Heart left ventricle (tissue), 13 donors: ENCODE measurements around the gene COLEC11.

Experiments
- POLR2A ChIP-seq, 2 donors: fragments of 450-650 bp; IDR thresholded peaks; one replicate each; pipeline ENCODE4 v1.6.1; 2017; ENCODE audit warnings: antibody characterized with exemption in 2 of 2, mild to moderate bottlenecking in 2 of 2, moderate library complexity in 2 of 2
- TF ChIP-seq, protein P1 (sequence below), 12 donors: fragments of 200-600 bp; sonication (generic) in 4 of 12; IDR thresholded peaks; one replicate each; pipeline versions ENCODE4 v1.5.0 to v1.8.0; 2018 to 2022; ENCODE audit warnings: antibody characterized with exemption in 12 of 12, mild to moderate bottlenecking in 5 of 12
- donor health status: ischemic (EF 13 %, LVEDD 7.1; RV severe dilation, severe dysfunction).
- donor health status: DM: no; HTN: yes; CAD: no.
- donor health status: DM: no; HTN: no; CAD: no.
- donor health status: ischemic (EF 25% LVEDD 6.9; RV normal size, moderate dysfunction).
- donor health status: ischemic (EF 25% LVEDD 5.7; RV mildly dilated, moderate dysfunction).
- donor health status: ischemic (EF 35%, LVEDD 5.7; RV mildly dilated, moderate dysfunction).
- donor health status: nonischemic (EF 11% LVEDD 7.7; RV severe dilation, severe dysfunction).
- donor health status: DM: yes; HTN: yes; CAD: no.
- donor health status: PGD.
- donor health status: ischemic (EF 29% LVEDD 5.4; RV normal size, mild dysfunction).
- donor health status: nonischemic (EF 23%, LVEDD 6.1; RV moderate dilation, normal function).

DNA sequence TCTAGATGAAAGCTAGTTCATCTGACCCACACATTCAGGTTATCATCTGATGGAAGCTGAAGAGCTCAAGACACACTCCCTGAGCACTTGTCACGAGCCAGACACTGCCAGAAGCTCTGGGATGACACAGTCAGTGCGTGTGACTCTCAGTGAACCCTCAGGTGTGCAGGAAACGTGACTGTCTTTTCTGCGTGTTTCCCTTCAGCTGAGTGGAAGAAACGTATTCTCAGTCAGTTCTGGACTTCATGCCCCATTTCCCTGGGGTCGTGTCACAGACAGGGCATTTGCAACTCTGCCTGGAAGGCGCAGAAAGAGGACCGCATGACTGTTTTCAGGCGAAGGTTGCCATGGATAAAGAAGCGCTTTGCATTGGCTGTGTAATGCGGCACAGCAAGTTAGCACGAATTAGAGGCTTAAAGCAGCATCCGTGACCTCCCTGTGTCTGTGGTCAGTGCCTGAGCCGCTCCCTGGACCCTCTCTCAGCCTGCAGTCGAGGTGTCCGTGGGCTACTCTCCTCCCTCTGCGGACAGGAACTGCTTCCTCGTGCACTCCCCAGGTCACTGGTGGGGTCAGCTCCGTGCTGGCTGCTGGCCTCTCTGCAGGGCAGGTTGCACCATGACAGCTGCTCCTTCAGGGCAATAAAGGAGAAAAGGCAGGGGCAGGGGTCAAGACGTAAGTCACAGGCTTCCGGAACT, 59.8 kb downstream of the COLEC11 start:
- TF ChIP-seq POLR2A (IDR thresholded peaks at IDR 0.05): no peak
- TF ChIP-seq, protein P1, sequence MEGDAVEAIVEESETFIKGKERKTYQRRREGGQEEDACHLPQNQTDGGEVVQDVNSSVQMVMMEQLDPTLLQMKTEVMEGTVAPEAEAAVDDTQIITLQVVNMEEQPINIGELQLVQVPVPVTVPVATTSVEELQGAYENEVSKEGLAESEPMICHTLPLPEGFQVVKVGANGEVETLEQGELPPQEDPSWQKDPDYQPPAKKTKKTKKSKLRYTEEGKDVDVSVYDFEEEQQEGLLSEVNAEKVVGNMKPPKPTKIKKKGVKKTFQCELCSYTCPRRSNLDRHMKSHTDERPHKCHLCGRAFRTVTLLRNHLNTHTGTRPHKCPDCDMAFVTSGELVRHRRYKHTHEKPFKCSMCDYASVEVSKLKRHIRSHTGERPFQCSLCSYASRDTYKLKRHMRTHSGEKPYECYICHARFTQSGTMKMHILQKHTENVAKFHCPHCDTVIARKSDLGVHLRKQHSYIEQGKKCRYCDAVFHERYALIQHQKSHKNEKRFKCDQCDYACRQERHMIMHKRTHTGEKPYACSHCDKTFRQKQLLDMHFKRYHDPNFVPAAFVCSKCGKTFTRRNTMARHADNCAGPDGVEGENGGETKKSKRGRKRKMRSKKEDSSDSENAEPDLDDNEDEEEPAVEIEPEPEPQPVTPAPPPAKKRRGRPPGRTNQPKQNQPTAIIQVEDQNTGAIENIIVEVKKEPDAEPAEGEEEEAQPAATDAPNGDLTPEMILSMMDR (IDR thresholded peaks at IDR 0.05): no peak
